CD4-positive, alpha-beta T cell treated with Interleukin-17A for 4 hours (primary cell): ENCODE results near the gene FOXF1.

ENCODE experiments used
- DNase-seq: peaks from one replicate; pipeline ENCODE4 v3.0.0-alpha.2; 2020; ENCODE audit warnings: mixed read lengths

FOXF1 gene

GRCh38 chr16:86492961-86493629 is 17.2 kb upstream of the FOXF1 start:
- DNase-seq = no peak

DNA sequence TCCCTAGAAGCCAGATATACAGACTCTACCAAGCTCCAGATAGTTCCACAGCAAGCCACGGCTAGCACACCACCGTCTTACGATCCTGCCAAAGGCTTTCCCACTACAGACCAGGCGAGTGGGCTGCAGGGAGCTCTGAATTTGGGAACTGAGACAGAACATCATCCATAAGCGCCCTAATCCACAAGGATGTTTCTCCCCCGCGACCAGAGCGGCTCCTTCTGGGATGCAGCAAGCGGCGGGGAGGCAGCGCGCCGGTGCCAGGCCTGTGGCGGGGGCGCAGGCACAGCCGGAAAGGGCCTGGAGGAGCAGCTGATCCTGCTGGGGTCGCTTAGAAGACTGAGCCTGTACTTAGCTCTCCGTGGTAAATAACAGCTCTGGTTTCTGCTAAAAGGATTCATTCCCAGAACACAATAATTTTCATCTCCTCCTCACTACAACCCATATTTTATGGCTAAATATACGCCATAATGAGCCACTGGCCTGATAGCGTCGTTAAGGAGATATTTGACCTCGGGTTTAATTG is 16.2 kb upstream of the FOXF1 start:
- no peak for DNase-seq

GRCh38 chr16:86494565-86495356 is 15.6 kb upstream of the FOXF1 start:
- DNase-seq = no peak

DNA sequence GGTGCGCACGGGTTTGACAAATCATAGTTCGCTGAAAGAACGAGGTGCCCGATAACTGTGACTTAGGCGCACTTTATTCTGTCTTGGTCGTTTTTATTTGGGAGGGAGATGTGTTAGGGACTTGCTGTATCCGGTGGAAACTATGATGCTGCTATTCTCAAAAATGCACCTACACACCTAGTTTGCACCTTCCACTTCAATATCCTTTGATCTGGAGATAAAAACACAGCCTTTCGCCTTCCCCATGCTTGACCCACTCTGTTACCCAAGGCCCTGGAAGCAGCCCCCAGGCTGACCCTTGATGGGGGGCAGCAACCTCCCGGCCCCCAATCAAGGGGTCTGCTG is 15.0 kb upstream of the FOXF1 start:
- no peak for DNase-seq

DNA sequence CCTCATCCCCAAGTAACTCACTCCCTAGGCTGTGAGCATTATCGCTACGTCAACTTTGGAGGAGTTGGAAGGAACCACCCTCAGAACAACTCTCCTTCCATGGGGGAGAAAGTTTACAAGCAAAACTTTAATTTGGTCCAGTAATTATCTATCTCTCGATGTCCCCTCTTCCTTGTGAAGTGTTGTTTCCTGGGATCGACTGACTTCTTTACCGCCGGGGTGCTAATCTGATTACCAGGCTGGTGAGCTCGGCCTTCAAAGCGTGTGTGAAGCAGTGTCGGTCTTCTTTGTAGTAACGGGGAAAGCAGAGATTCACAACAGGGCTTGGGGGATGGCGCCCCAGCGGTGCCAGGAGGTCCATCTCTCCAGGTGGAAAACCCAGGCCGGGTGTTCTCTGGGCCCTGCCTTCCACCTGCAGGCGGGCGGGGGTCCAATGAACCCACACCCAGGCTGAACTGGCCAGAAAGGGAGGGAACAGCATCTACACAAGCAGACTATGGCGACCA is 14.5 kb upstream of the FOXF1 start:
- DNase-seq = no peak

GRCh38 chr16:86496262-86496928 is 13.9 kb upstream of the FOXF1 start:
- DNase-seq = no peak

DNA sequence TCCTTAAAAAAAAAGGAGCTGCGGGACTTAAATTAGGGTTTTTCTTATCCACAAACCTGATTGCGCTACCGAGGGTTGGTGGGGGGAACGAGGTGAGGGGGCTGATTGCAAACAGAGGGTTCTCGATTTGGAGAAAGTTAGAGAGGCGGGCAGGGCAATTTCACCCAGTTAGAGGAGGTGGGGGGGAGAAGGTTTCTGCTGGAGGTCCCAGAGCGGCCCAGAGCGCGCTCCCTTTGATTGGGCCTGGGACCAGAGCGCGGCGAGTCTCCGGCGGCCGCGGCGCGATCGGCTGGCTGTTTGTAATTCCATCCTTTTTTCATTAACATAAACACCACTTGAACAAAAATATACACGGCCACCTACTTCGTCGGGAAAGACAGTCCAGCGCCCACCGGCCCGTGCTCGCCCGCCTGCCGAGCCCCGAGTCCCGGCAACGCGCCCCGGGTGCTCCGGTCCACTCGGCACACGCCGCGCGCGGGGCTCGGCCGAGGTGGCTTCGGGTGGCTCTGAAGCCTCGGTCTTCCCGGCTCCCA is 13.3 kb upstream of the FOXF1 start:
- no peak for DNase-seq

DNA sequence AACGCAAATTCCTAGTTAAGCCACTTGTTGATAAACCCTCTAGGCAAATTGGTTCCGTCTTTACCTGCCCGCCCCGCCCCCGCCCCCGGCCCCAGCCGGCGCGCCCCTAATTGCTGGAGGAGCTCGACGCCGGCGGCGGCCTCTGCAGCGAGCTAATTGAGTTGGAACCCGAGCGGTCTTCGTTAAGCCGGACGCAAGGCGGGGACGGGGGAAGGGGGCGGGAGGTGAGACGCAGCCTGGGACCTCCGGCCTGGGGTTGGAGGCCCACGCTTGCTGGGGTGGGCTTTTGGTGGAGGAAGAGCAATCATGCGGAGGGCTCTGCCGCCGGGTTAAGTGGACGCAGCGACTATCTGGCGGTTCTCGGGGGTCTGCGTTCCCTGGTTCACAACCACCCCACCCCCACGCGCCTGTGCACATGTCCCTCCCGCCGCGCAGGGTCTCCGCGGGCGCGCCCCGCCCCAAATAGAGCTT is 12.7 kb upstream of the FOXF1 start:
- DNase-seq = no peak

GRCh38 chr16:86498155-86498670 is 12.1 kb upstream of the FOXF1 start:
- no peak for DNase-seq

- DNase-seq = no peak
Observed at GRCh38 chr16:86498671-86499439, 11.5 kb upstream of the FOXF1 start.

DNA sequence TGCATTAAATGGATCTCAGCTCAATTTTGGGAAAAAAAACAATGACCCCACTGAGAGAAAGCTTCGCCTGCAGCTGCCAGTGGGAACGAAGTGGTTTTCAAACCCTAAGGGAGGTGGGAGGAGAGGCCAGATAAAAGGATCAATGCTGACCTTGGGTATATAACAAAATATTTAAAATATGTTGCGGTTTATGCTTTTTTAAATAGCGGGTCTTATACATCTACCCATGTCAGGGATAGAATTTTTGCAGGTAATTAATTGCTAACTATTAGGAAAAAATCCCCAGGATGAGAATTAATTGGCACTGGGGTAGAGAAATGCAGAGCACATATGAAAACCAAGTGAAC is 10.9 kb upstream of the FOXF1 start:
- no peak for DNase-seq

- DNase-seq = no peak
Observed at GRCh38 chr16:86499889-86500707, 10.2 kb upstream of the FOXF1 start.

- DNase-seq = no peak
Observed at GRCh38 chr16:86500708-86501510, 9.4 kb upstream of the FOXF1 start.

DNA sequence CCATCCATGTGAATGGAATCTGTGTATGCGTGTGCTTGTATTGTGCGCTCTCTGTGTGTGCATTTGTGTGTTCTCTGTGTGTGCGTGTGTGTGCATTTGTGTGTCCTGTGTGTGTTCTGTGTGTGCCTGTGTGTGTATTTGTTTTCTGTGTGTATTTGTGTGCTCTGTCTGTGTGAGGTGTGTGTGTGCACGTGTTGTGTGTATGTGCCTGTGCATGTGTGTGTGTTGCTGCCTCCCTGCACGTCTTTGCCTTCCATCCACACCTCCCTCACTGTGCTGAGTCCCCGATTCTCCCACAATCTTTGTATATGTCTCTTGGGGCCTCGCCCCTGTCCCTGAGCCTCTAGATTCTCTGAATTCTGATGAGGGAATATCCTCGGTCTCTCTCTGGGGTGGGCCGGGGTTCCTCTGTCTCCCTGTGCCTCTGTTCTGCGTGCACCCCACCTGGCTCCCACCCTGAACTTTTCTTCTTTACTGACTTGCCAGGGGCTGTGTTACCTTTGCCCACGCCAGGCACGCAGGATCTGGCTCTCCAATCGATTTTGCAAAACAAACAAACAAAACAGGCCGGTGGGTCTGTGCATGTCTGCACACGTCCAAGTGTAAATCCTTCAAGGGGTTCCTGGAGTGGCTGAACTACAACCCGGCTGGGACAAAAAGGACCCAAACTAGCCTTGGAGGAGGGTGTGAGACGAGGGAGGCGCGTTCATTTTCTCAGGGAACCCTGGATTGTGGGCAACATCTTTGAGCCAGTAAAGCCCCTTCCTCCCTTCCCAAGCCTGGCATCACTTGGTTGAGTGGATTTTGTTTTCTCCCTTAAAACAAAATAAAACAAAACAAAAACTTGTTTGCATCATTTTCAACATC is 8.1 kb upstream of the FOXF1 start:
- no peak for DNase-seq

- DNase-seq = no peak
Observed at GRCh38 chr16:86502856-86503748, 7.2 kb upstream of the FOXF1 start.

GRCh38 chr16:86503830-86504229 is 6.5 kb upstream of the FOXF1 start:
- no peak for DNase-seq

DNA sequence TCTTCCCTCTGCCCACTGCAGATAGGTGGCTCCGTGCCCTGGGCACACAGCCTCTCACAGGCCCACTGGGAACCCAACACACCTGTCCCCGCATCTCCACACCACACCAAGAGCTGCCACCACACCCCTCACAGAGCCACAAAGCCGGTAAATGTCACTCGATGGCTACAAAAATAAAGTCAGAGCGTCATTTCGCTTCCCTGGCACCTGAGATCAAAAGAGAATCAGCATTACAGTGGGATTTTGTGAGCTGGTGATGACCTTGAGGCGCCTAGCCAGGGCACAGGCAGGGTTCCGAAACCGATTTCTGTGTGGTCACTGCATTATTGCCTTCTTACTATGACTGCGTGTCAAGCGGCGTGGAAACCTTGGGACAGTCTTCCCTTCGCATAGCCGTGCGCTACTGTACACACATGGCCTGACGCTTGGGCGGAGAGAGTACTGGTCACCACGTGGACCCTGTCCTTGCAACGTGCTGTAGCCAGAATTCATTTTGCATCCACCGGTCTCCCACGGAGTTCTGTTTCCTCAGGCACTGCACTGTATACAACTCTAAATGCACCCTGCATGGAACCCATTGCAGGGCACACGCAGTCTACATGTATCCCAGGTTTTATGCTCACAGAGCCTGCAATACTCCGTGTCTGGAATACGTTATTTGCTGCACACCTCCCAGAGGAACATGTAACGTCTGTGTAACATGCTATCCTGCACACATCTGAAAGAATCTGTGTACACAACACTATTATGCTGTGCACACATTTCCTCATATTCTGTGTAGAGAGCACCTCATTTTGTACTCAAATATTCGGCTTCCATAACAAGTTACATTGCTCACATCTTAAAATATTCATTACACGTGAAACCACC is 5.8 kb upstream of the FOXF1 start:
- DNase-seq = no peak
